ENCODE data around the gene CST7.
A peak's percentile ranks its signal among the peaks of the same experiment; 100 is the strongest.

CST7 gene

GRCh38 chr20:24956001-24956841, 7.2 kb downstream of the CST7 start:
- Histone ChIP-seq H3K27ac (replicated peaks) (no peak overlapping the region), H3K4me3 (replicated peaks; ENCODE audit: insufficient read depth, low read length) (no peak overlapping the region)
- TF ChIP-seq POLR2AphosphoS5 (IDR thresholded peaks at IDR 0.05; ENCODE audit: low read depth), result peak; percentile 48; the same call in 1 of the 2 replicates
- no peak for TF ChIP-seq CTCF (IDR thresholded peaks at IDR 0.05; ENCODE audit: insufficient read depth, low read length)

GRCh38 chr20:24957326-24958016, 8.4 kb downstream of the CST7 start:
- TF ChIP-seq POLR2AphosphoS5 (IDR thresholded peaks at IDR 0.05; ENCODE audit: low read depth) (no peak), GABPA (IDR thresholded peaks at IDR 0.05; ENCODE audit: low read depth) (no peak), REST (IDR thresholded peaks at IDR 0.05; ENCODE audit: insufficient replicate concordance, low read depth) (no peak), CTCF (IDR thresholded peaks at IDR 0.05; ENCODE audit: insufficient read depth, low read length) (no peak), SPI1 (IDR thresholded peaks at IDR 0.05; ENCODE audit: borderline replicate concordance, low read depth) (no peak)
- no peaks in the 10 kb centered on the region for H3K27me3 ChIP-seq (ENCODE audit: insufficient read depth, poor library complexity, severe bottlenecking)
- no peak overlapping the region for H3K4me3 ChIP-seq (replicated peaks; ENCODE audit: insufficient read depth, low read length)
- H3K27ac ChIP-seq (replicated peaks), result no peak overlapping the region
- no peak for DNase-seq (ENCODE audit: low read depth in 1 of 2, low spot score in 1 of 2)

More at GRCh38 chr20:24956001-24956841, 7.2 kb downstream of the CST7 start:
- H3K27me3 ChIP-seq (ENCODE audit: insufficient read depth, poor library complexity, severe bottlenecking), result no peaks in the 10 kb centered on the region
- no peak for DNase-seq (ENCODE audit: low read depth in 1 of 2, low spot score in 1 of 2)

GRCh38 chr20:24958506-24959385, 9.7 kb downstream of the CST7 start:
- TF ChIP-seq GABPA (IDR thresholded peaks at IDR 0.05; ENCODE audit: low read depth), result no peak
- TF ChIP-seq POLR2AphosphoS5 (IDR thresholded peaks at IDR 0.05; ENCODE audit: low read depth), result peak; percentile 47; the same call in 1 of the 2 replicates
- no peak overlapping the region for H3K27ac ChIP-seq (replicated peaks)
- no peaks in the 10 kb centered on the region for H3K27me3 ChIP-seq (ENCODE audit: insufficient read depth, poor library complexity, severe bottlenecking)
- DNase-seq (ENCODE audit: low read depth in 1 of 2, low spot score in 1 of 2), result no peak
- H3K4me3 ChIP-seq (replicated peaks; ENCODE audit: insufficient read depth, low read length), result no peak overlapping the region

GRCh38 chr20:24959591-24960301, 10.7 kb downstream of the CST7 start:
- Histone ChIP-seq H3K4me3 (replicated peaks; ENCODE audit: insufficient read depth, low read length) (no peak overlapping the region), H3K27ac (replicated peaks) (no peak overlapping the region), H3K27me3 (ENCODE audit: insufficient read depth, poor library complexity, severe bottlenecking) (no peaks in the 10 kb centered on the region)
- TF ChIP-seq GABPA (IDR thresholded peaks at IDR 0.05; ENCODE audit: low read depth) (no peak), CTCF (IDR thresholded peaks at IDR 0.05; ENCODE audit: insufficient read depth, low read length) (no peak), SPI1 (IDR thresholded peaks at IDR 0.05; ENCODE audit: borderline replicate concordance, low read depth) (no peak), REST (IDR thresholded peaks at IDR 0.05; ENCODE audit: insufficient replicate concordance, low read depth) (no peak), POLR2AphosphoS5 (IDR thresholded peaks at IDR 0.05; ENCODE audit: low read depth) (no peak)
- no peak for DNase-seq (ENCODE audit: low read depth in 1 of 2, low spot score in 1 of 2)
